ENCODE data around the gene KCNH1.
"Not testable (repeated sequence)": the region's sequence is repeated elsewhere in the genome, so short reads cannot be mapped to it uniquely, and the experiment has no call there.

Gene KCNH1

GRCh38 chr1:210992837-210993236, 141.1 kb downstream of the KCNH1 start:
- no peak for DNase-seq

DNA sequence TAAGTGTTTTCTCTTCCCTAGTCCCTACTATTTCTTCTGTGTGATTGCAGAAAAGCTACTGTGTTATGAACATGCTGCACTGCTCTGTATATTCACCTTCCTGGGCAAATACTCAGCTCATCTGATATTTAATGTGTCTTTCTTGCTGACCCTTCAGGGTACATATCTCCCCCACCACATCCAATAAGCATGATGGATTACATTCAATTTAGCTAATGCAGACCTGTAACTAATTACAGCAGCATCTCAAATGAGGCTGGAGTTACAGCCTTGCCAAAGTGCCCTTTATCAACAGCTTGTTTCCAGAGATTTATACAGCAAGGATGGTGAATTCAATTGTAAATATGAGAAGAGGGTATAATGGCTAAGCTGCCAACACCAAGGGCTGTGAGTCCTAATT, 144.0 kb downstream of the KCNH1 start:
- DNase-seq: no peak

- no peak for DNase-seq
Observed at GRCh38 chr1:210981490-210981889, 152.5 kb downstream of the KCNH1 start.

GRCh38 chr1:210980082-210980481, 153.9 kb downstream of the KCNH1 start:
- DNase-seq: no peak

DNA sequence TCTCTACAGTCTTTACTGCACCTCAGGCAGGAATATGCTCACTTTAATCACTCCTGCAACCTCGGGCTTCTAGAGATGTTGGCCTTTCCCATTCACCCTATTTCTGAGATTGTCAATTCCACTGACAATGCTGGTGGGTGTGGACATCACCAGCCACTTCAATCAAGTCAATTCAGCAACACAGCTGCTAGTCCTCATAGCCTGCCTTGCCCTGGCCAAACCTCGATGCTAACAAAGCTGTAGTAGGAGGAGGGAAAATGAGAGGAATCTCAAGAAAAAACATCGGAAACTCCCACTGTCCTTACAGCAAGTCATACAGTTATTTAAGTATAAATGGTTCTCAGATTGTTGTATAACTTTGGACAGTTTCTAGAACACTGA, 155.0 kb downstream of the KCNH1 start:
- DNase-seq: no peak

DNA sequence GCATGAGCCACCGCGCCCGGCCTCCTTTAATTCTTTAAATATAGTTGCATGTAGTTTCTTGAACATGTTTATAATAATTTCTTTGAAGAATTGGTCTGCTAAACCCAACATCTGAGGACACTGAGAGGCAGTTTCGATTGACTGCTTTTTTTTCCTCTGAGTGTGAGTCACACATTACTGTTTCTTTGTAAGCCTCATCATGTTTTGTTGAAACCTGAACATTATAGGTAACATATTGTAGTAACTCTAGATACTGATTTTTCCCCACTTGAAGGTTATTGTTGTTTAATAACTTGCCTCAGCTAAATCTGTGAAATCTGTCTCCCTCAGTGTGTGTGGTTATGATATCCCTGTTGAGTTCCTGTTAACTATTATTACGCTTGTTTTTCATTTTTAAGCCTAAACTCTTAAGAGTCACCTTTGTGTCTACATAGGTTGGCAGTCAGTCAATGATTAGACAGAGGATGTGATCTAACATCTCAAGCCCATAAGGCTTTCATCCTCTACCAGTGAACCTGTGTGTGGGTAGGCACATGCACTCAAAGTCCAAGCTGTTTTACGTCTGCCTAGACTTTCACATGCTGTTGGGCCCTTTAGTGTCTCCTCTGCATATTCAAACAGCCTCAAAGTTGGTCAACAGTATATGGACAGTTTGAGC, 155.5 kb downstream of the KCNH1 start:
- no peak for DNase-seq

- no peak for DNase-seq
Observed at GRCh38 chr1:210951279-210951678, 182.7 kb downstream of the KCNH1 start.

DNA sequence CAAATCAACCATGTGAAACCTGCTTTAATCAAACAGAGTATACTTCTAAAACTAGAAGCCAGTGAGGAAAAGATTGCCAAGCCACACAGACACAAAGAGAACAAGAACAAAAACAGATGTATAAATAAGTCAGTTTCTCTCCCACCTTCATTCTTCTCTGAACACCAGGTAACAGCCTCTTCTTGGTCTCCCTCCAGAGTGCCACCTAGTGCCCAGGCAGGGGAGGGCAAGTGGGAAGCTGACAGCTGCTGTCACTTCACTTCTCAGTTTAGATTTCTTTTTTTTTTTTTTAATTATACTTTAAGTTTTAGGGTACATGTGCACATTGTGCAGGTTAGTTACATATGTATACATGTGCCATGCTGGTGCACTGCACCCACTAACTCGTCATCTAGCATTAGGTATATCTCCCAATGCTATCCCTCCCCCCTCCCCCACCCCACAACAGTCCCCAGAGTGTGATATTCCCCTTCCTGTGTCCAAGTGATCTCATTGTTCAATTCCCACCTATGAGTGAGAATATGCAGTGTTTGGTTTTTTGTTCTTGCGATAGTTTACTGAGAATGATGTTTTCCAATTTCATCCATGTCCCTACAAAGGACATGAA, 183.9 kb downstream of the KCNH1 start:
- DNase-seq: not testable (repeated sequence)

DNA sequence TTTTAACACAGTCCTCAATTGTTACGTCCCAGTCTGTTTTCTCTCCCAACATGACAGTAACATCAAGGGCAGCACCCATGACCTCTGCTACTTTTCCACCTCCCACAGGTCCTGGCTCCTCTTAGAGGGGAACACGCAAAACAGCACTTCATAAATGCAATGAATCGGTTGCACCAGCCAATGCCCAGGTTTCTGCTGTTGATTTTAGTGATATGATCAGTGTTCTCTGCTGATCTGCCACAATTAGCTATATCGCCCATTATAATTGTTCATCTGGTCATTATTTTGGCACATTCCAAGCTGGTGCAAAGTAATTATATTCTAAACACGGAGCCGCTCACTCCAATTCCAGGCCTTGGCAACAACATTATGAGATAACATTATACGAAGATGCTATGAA, 184.5 kb downstream of the KCNH1 start:
- no peak for DNase-seq

DNA sequence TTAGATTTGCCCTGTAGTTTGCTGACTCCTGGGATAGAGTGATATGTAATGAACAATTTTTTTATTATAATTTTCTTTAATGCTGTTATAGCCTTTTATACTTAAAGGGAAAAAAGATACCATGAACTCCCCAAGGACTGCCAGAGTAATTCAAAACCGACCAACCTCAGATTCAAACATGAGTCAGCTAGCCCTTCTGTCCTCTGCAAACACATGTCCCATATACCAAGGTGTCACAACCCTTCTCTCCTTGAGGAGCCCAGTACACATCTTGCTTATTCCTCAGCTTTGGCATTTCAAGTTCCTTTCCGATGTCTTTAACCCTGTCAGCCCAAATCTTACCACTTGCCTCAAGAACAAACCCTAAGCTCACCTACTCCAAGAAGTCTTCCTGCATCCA, 184.9 kb downstream of the KCNH1 start:
- no peak for DNase-seq

- no peak for DNase-seq
Observed at GRCh38 chr1:210944252-210944651, 189.7 kb downstream of the KCNH1 start.

DNA sequence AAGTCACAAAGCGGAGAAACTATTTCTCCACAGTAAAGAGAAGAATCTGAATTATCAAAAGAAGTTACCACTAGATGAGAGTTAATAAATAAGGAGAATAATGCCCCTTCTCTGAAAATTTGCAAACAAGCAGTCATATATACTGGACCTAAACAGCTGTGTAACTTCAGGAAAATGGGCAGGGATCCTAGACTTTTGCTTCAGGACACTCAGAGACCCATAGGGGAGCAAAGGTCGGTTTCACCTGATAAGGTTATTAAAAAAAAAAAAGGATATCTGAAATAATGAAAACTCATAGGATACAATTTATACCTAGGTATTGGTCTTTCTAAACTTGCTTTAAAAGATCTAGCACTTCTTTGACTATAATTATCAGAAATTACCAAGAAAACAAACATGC, 191.4 kb downstream of the KCNH1 start:
- DNase-seq: no peak

DNA sequence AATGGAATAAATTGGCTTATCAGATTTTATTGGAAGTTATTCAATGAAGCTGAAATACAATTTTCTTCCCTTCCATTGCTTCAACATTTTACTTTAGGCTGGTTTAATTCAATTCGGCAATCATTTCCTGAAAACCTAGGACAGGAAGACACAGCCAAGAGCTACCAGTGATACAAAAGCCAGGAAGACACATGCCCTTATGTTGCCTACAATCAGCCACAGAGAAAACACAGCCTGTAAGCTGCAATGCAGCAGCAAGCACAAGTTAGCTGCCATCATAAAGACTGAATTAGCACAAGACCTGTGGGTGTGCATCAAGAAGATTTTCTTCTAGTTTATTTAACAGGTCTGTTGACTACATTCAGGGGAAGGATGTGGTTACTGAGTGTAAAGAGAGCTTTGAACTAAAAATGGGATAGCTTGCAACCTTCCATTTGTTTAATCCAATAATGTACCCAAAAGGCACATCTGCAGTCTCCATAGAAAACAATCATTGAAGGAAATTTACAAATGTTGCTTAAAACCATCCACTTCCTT, 193.8 kb downstream of the KCNH1 start:
- DNase-seq: no peak

GRCh38 chr1:210938416-210938925, 195.5 kb downstream of the KCNH1 start:
- no peak for DNase-seq

GRCh38 chr1:210937846-210938245, 196.1 kb downstream of the KCNH1 start:
- DNase-seq: no peak

DNA sequence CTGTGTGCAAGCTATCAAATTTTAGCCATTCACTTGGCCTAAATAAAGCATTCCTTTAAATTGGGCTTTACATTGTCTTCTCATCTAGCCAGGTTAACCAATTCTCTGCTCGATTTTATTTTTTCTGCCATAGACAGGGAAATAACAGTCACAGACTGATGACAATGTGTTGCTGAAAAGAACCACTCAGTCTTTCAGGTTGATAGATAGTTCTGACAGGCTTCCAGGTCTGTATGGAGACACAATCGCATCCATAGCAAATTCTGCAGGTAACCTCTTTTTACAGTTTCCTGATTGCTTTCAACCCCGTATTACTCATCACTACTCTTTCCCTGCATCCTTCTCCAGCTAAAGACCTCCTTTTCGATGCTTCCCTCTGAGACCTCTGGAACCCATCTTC, 198.0 kb downstream of the KCNH1 start:
- DNase-seq: no peak

GRCh38 chr1:210932104-210932503, 201.8 kb downstream of the KCNH1 start:
- no peak for DNase-seq

- no peak for DNase-seq
Observed at GRCh38 chr1:210922666-210923065, 211.3 kb downstream of the KCNH1 start.

- DNase-seq: no peak
Observed at GRCh38 chr1:210920716-210921694, 212.9 kb downstream of the KCNH1 start.

- no peak for DNase-seq
Observed at GRCh38 chr1:210920258-210920657, 213.7 kb downstream of the KCNH1 start.

GRCh38 chr1:210918893-210919292, 215.1 kb downstream of the KCNH1 start:
- DNase-seq: no peak

GRCh38 chr1:210917560-210918169, 216.3 kb downstream of the KCNH1 start:
- no peak for DNase-seq

GRCh38 chr1:210916548-210916947, 217.4 kb downstream of the KCNH1 start:
- DNase-seq: no peak
